ENCODE data around the gene GMDS.

The GMDS gene

DNA sequence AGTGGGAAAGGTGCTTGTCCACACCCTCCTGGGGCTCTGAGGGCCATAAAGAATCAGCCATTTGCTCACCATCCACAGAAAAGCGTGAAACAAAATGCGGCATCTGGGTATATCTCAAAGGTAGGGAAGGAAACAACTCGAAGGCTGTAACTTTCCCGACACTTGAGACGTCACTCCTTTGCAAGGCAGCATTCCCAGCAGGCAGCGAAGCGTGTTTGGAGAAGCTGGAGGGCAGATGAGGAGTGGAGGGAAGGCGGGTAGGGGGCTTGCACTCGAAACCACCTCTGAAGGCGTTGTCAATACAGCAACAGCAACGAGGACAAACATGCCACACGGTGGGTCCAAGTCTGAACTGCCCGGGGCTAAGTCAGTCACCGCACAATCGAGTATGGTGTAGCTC, 537.3 kb downstream of the GMDS start:
- H2AFZ ChIP-seq (ENCODE audit: low read depth, low read length): no peak overlapping the region
- H3K4me1 ChIP-seq (ENCODE audit: control insufficient read depth, insufficient read depth, low read depth, low read length): peaks cover 11% of the 10 kb centered on the region
- no peak overlapping the region for H3K4me3 ChIP-seq (ENCODE audit: insufficient read depth in 1 of 2, low read depth in 1 of 2, low read length in 2 of 2)
- no peak overlapping the region for H3K23ac ChIP-seq (ENCODE audit: low read length in 2 of 2)
- H3K27me3 ChIP-seq (ENCODE audit: control insufficient read depth in 1 of 2, insufficient read depth in 1 of 2, low read length in 2 of 2): no peaks in the 10 kb centered on the region
- no peak overlapping the region for H4K91ac ChIP-seq (ENCODE audit: low read length)
- H3K4ac ChIP-seq (ENCODE audit: low read depth in 1 of 2, low read length in 2 of 2): no peak overlapping the region
- H3K4me2 ChIP-seq (ENCODE audit: low read length, poor library complexity, severe bottlenecking): no peak overlapping the region
- no peaks in the 10 kb centered on the region for H3K9me3 ChIP-seq (ENCODE audit: control insufficient read depth, low read length)
- H3K27ac ChIP-seq (ENCODE audit: low read length, poor library complexity, severe bottlenecking): no peak overlapping the region
- DNase-seq: no peak
- no peak overlapping the region for H2BK5ac ChIP-seq (ENCODE audit: low read depth, low read length, poor library complexity, severe bottlenecking)
- no peak overlapping the region for H2BK12ac ChIP-seq (ENCODE audit: low read length in 2 of 2)
- no peaks in the 10 kb centered on the region for H3K79me1 ChIP-seq (replicated peaks; ENCODE audit: low read length, poor library complexity, severe bottlenecking)
- peak overlapping the region in 1 of 2 experiments; percentile 45 for H3K14ac ChIP-seq (ENCODE audit: low read length in 2 of 2)
- no peak overlapping the region for H2AK5ac ChIP-seq (ENCODE audit: low read length, severe bottlenecking)
- no peak overlapping the region for H2BK15ac ChIP-seq (ENCODE audit: low read depth, poor library complexity, severe bottlenecking)
- H3K18ac ChIP-seq (ENCODE audit: low read depth in 1 of 2, low read length in 2 of 2): no peak overlapping the region
- peaks cover 0 to under 1% of the 10 kb centered on the region in 2 experiments for H3K36me3 ChIP-seq (ENCODE audit: control insufficient read depth in 1 of 2, insufficient read depth in 2 of 2, low read depth in 1 of 2, low read length in 2 of 2)
- WGBS: 67% methylated on average over 15 of the region's 15 CpGs
- no peak overlapping the region for H4K8ac ChIP-seq (ENCODE audit: low read length)
- H2BK120ac ChIP-seq (ENCODE audit: low read depth, low read length): no peak overlapping the region
- H3K9ac ChIP-seq (ENCODE audit: low read length): no peak overlapping the region

DNA sequence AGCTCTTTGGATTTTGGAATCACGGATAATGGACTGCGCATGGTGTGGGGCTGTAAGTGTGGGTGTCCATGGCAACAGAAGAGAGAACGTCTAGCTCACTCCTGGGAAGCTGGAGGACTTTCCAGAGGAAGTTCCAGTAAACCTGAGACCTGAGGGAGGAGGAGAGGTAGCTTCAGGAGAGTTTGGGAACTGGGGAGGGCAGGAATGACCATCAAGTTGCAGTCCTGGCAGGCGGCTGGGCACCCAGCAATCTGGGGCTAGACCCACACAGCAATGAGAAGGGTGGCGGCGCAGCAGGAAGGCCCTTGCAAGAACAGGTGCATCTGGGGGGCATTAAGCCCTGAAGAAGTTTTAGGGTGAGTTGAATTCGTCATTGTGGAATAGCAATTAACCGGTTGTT, 539.8 kb downstream of the GMDS start:
- H2BK15ac ChIP-seq (ENCODE audit: low read depth, poor library complexity, severe bottlenecking): no peak overlapping the region
- no peak overlapping the region for H3K27ac ChIP-seq (ENCODE audit: low read length, poor library complexity, severe bottlenecking)
- no peak overlapping the region for H2AK5ac ChIP-seq (ENCODE audit: low read length, severe bottlenecking)
- no peaks in the 10 kb centered on the region for H3K27me3 ChIP-seq (ENCODE audit: control insufficient read depth in 1 of 2, insufficient read depth in 1 of 2, low read length in 2 of 2)
- no peak overlapping the region for H3K18ac ChIP-seq (ENCODE audit: low read depth in 1 of 2, low read length in 2 of 2)
- no peak overlapping the region for H2BK5ac ChIP-seq (ENCODE audit: low read depth, low read length, poor library complexity, severe bottlenecking)
- no peaks in the 10 kb centered on the region for H3K9me3 ChIP-seq (ENCODE audit: control insufficient read depth, low read length)
- H3K9ac ChIP-seq (ENCODE audit: low read length): no peak overlapping the region
- no peak overlapping the region for H2BK12ac ChIP-seq (ENCODE audit: low read length in 2 of 2)
- no peak overlapping the region for H4K8ac ChIP-seq (ENCODE audit: low read length)
- no peak overlapping the region for H3K4me3 ChIP-seq (ENCODE audit: insufficient read depth in 1 of 2, low read depth in 1 of 2, low read length in 2 of 2)
- no peak overlapping the region for H4K91ac ChIP-seq (ENCODE audit: low read length)
- H2AFZ ChIP-seq (ENCODE audit: low read depth, low read length): no peak overlapping the region
- no peak overlapping the region for H2BK120ac ChIP-seq (ENCODE audit: low read depth, low read length)
- no peak for DNase-seq
- H3K23ac ChIP-seq (ENCODE audit: low read length in 2 of 2): no peak overlapping the region
- no peaks in the 10 kb centered on the region for H3K36me3 ChIP-seq (ENCODE audit: control insufficient read depth in 1 of 2, insufficient read depth in 2 of 2, low read depth in 1 of 2, low read length in 2 of 2)
- no peaks in the 10 kb centered on the region for H3K79me1 ChIP-seq (replicated peaks; ENCODE audit: low read length, poor library complexity, severe bottlenecking)
- H3K4me2 ChIP-seq (ENCODE audit: low read length, poor library complexity, severe bottlenecking): no peak overlapping the region
- 91% methylated on average over 8 of the region's 8 CpGs for WGBS
- no peak overlapping the region for H3K4ac ChIP-seq (ENCODE audit: low read depth in 1 of 2, low read length in 2 of 2)
- H3K14ac ChIP-seq (ENCODE audit: low read length in 2 of 2): no peak overlapping the region
- H3K4me1 ChIP-seq (ENCODE audit: control insufficient read depth, insufficient read depth, low read depth, low read length): peaks cover 20% of the 10 kb centered on the region

DNA sequence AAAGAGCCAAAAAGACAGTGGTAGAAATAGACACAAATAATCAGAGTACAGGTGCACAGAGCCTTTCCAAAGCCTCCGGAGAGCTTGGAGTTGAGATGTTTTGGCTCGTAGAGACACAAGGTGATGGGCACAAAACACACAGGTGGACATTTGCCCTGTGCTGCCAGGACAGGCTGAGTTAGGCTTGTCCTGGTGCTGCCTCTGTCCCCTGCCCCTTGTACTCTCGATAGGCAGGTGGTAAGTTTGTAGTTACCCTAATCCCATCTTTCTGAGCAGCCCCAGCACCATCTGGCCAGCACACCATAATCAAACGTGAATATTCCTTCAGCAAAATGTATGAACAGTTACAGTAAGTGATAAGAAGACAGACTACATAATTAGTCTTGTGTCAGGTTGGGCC, 540.2 kb downstream of the GMDS start:
- no peak for DNase-seq
- 100% methylated on average over 3 of the region's 4 CpGs for WGBS
- H4K91ac ChIP-seq (ENCODE audit: low read length): no peak overlapping the region

DNA sequence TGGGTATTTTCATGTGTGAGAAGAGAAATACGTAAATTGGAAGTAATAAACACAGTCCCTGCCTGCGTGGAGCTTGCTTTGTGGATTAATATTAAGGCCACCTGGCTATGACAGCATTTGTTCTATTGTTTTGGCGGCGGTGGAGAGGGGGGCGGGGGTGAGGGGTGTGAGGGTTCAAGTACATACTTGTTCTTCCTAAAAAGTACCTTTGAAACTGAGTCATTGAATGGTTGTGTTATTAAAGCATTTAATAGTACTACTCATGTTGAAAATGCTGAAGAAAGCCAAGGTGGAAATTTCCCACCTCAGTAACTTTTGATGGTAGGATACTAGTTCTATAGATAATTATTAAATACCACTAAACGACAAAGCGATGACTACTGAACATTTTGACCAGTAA, 540.7 kb downstream of the GMDS start:
- Histone ChIP-seq H3K4ac (ENCODE audit: low read depth in 1 of 2, low read length in 2 of 2) (no peak overlapping the region), H3K36me3 (ENCODE audit: control insufficient read depth in 1 of 2, insufficient read depth in 2 of 2, low read depth in 1 of 2, low read length in 2 of 2) (no peaks in the 10 kb centered on the region), H3K27me3 (ENCODE audit: control insufficient read depth in 1 of 2, insufficient read depth in 1 of 2, low read length in 2 of 2) (no peaks in the 10 kb centered on the region), H3K9me3 (ENCODE audit: control insufficient read depth, low read length) (no peaks in the 10 kb centered on the region), H2AK5ac (ENCODE audit: low read length, severe bottlenecking) (no peak overlapping the region), H4K91ac (ENCODE audit: low read length) (no peak overlapping the region), H3K27ac (ENCODE audit: low read length, poor library complexity, severe bottlenecking) (no peak overlapping the region), H3K14ac (ENCODE audit: low read length in 2 of 2) (no peak overlapping the region), H3K4me3 (ENCODE audit: insufficient read depth in 1 of 2, low read depth in 1 of 2, low read length in 2 of 2) (no peak overlapping the region), H2AFZ (ENCODE audit: low read depth, low read length) (no peak overlapping the region), H2BK120ac (ENCODE audit: low read depth, low read length) (no peak overlapping the region), H4K8ac (ENCODE audit: low read length) (no peak overlapping the region), H2BK12ac (ENCODE audit: low read length in 2 of 2) (no peak overlapping the region), H3K4me1 (ENCODE audit: control insufficient read depth, insufficient read depth, low read depth, low read length) (peaks cover 23% of the 10 kb centered on the region), H3K18ac (ENCODE audit: low read depth in 1 of 2, low read length in 2 of 2) (no peak overlapping the region), H3K9ac (ENCODE audit: low read length) (no peak overlapping the region), H3K23ac (ENCODE audit: low read length in 2 of 2) (no peak overlapping the region), H2BK5ac (ENCODE audit: low read depth, low read length, poor library complexity, severe bottlenecking) (no peak overlapping the region), H3K79me1 (replicated peaks; ENCODE audit: low read length, poor library complexity, severe bottlenecking) (no peaks in the 10 kb centered on the region), H2BK15ac (ENCODE audit: low read depth, poor library complexity, severe bottlenecking) (no peak overlapping the region), H3K4me2 (ENCODE audit: low read length, poor library complexity, severe bottlenecking) (no peak overlapping the region)
- no peak for DNase-seq
- 71% methylated on average over 6 of the region's 7 CpGs for WGBS

More for the DNA sequence above, 540.2 kb downstream of the GMDS start:
- H3K36me3 ChIP-seq (ENCODE audit: control insufficient read depth in 1 of 2, insufficient read depth in 2 of 2, low read depth in 1 of 2, low read length in 2 of 2): no peaks in the 10 kb centered on the region
- no peak overlapping the region for H2BK12ac ChIP-seq (ENCODE audit: low read length in 2 of 2)
- no peaks in the 10 kb centered on the region for H3K79me1 ChIP-seq (replicated peaks; ENCODE audit: low read length, poor library complexity, severe bottlenecking)
- H2BK120ac ChIP-seq (ENCODE audit: low read depth, low read length): no peak overlapping the region
- H2AK5ac ChIP-seq (ENCODE audit: low read length, severe bottlenecking): no peak overlapping the region
- H3K4me3 ChIP-seq (ENCODE audit: insufficient read depth in 1 of 2, low read depth in 1 of 2, low read length in 2 of 2): no peak overlapping the region
- no peak overlapping the region for H2AFZ ChIP-seq (ENCODE audit: low read depth, low read length)
- no peak overlapping the region for H3K9ac ChIP-seq (ENCODE audit: low read length)
- no peaks in the 10 kb centered on the region for H3K27me3 ChIP-seq (ENCODE audit: control insufficient read depth in 1 of 2, insufficient read depth in 1 of 2, low read length in 2 of 2)
- no peak overlapping the region for H3K14ac ChIP-seq (ENCODE audit: low read length in 2 of 2)
- H3K4me2 ChIP-seq (ENCODE audit: low read length, poor library complexity, severe bottlenecking): no peak overlapping the region
- H2BK5ac ChIP-seq (ENCODE audit: low read depth, low read length, poor library complexity, severe bottlenecking): no peak overlapping the region
- no peak overlapping the region for H4K8ac ChIP-seq (ENCODE audit: low read length)
- no peak overlapping the region for H3K4ac ChIP-seq (ENCODE audit: low read depth in 1 of 2, low read length in 2 of 2)
- H2BK15ac ChIP-seq (ENCODE audit: low read depth, poor library complexity, severe bottlenecking): no peak overlapping the region
- H3K23ac ChIP-seq (ENCODE audit: low read length in 2 of 2): no peak overlapping the region
- H3K9me3 ChIP-seq (ENCODE audit: control insufficient read depth, low read length): no peaks in the 10 kb centered on the region
- H3K18ac ChIP-seq (ENCODE audit: low read depth in 1 of 2, low read length in 2 of 2): no peak overlapping the region
- no peak overlapping the region for H3K27ac ChIP-seq (ENCODE audit: low read length, poor library complexity, severe bottlenecking)
- peaks cover 23% of the 10 kb centered on the region for H3K4me1 ChIP-seq (ENCODE audit: control insufficient read depth, insufficient read depth, low read depth, low read length)

Data from mesenchymal stem cell (in vitro differentiated cells and primary cell).